ENCODE results near the gene STAT5B. TPM values are rescaled to one million over a fixed set of nuclear protein-coding genes. Genes with fewer than 3 reads are reported as not detected.

The STAT5B gene
- polyA plus RNA-seq, 3 donors = 28.5 to 103 (median 47.9) TPM

DNA sequence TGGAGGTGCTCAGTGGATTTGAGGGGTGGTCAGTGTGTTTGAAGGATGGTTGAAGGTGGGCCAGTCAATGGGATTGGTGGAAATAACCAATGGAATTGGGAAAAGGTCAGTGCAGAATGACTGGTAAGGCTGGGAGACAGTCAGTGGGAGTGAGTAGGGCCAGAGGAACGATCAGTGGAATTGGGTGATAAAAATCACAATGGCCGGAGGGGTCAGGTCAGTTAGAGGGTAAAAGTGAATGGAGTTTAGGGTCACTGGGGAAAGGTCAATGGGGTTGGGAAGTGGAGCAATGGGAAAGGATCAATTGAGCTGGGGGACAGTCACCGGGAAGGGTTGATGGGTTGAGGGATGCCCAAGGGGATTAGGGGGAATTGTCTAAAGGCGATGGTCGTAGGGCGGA, 110.4 kb downstream of the STAT5B start:
- Mint-ChIP-seq H3K27me3 (ENCODE audit: low read depth in 3 of 3) (peaks cover 1 to 5% (median 2%) of the 10 kb centered on the region in 3 donors), H3K4me1 (peaks cover 37% of the 10 kb centered on the region), H3K36me3 (no peaks in the 10 kb centered on the region), H3K4me3 (no peak overlapping the region), H3K9me3 (peaks cover 0 to 2% (median 0%) of the 10 kb centered on the region in 7 donors), H3K27ac (no peak overlapping the region)
- Histone ChIP-seq H3K4me2 (replicated peaks; ENCODE audit: extremely low read depth, low read length, poor library complexity, severe bottlenecking) (no peak overlapping the region), H3K9me3 (replicated peaks in 1 of 2; ENCODE audit: control insufficient read depth in 1 of 2, insufficient read depth in 1 of 2, low read length in 2 of 2) (no peaks in the 10 kb centered on the region), H3K27ac (ENCODE audit: low read depth in 1 of 2, low read length in 2 of 2) (no peak overlapping the region), H3K4me1 (ENCODE audit: control insufficient read depth in 1 of 2, insufficient read depth in 2 of 2, low read length in 2 of 2) (peaks cover 34 to 43% of the 10 kb centered on the region in 2 donors), H2AFZ (ENCODE audit: insufficient read depth, low read depth, low read length, poor library complexity, severe bottlenecking) (no peak overlapping the region), H3K9ac (ENCODE audit: insufficient read depth, low read length, poor library complexity, severe bottlenecking) (no peak overlapping the region), H3K4me3 (replicated peaks in 1 of 3; ENCODE audit: low read depth in 2 of 3, low read length in 3 of 3) (no peak overlapping the region), H3K79me2 (ENCODE audit: insufficient read depth, low read length) (no peaks in the 10 kb centered on the region), H3K27me3 (ENCODE audit: control insufficient read depth in 2 of 2, insufficient read depth in 2 of 2, low read length in 2 of 2) (no peaks in the 10 kb centered on the region), H4K20me1 (ENCODE audit: insufficient read depth, low read length) (no peaks in the 10 kb centered on the region), H3K36me3 (replicated peaks in 1 of 2; ENCODE audit: control insufficient read depth in 1 of 2, insufficient read depth in 2 of 2, low read length in 2 of 2) (no peaks in the 10 kb centered on the region)
- DNase-seq = no peak
- intact Hi-C loops (cut with micrococcal nuclease) = no loop called here
- TF ChIP-seq CTCF (IDR thresholded peaks at IDR 0.05) = no peak
- WGBS (ENCODE audit: insufficient coverage) = 96% methylated on average over 4 of the region's 6 CpGs

GRCh38 chr17:42163696-42164407, 112.3 kb downstream of the STAT5B start:
- Histone ChIP-seq H3K79me2 (ENCODE audit: insufficient read depth, low read length) (no peaks in the 10 kb centered on the region), H3K4me2 (replicated peaks; ENCODE audit: extremely low read depth, low read length, poor library complexity, severe bottlenecking) (no peak overlapping the region), H2AFZ (ENCODE audit: insufficient read depth, low read depth, low read length, poor library complexity, severe bottlenecking) (no peak overlapping the region), H3K4me1 (ENCODE audit: control insufficient read depth in 1 of 2, insufficient read depth in 2 of 2, low read length in 2 of 2) (peaks cover 34 to 46% of the 10 kb centered on the region in 2 donors), H3K36me3 (replicated peaks in 1 of 2; ENCODE audit: control insufficient read depth in 1 of 2, insufficient read depth in 2 of 2, low read length in 2 of 2) (no peaks in the 10 kb centered on the region), H3K4me3 (replicated peaks in 1 of 3; ENCODE audit: low read depth in 2 of 3, low read length in 3 of 3) (no peak overlapping the region), H3K27ac (ENCODE audit: low read depth in 1 of 2, low read length in 2 of 2) (no peak overlapping the region), H3K9me3 (replicated peaks in 1 of 2; ENCODE audit: control insufficient read depth in 1 of 2, insufficient read depth in 1 of 2, low read length in 2 of 2) (no peaks in the 10 kb centered on the region), H3K9ac (ENCODE audit: insufficient read depth, low read length, poor library complexity, severe bottlenecking) (no peak overlapping the region), H4K20me1 (ENCODE audit: insufficient read depth, low read length) (no peaks in the 10 kb centered on the region), H3K27me3 (ENCODE audit: control insufficient read depth in 2 of 2, insufficient read depth in 2 of 2, low read length in 2 of 2) (no peaks in the 10 kb centered on the region)
- Mint-ChIP-seq H3K27ac (no peak overlapping the region), H3K9me3 (peaks cover 0 to 2% (median 0%) of the 10 kb centered on the region in 7 donors), H3K4me3 (no peak overlapping the region), H3K4me1 (peaks cover 37% of the 10 kb centered on the region), H3K36me3 (no peaks in the 10 kb centered on the region), H3K27me3 (ENCODE audit: low read depth in 3 of 3) (peaks cover 1 to 5% (median 2%) of the 10 kb centered on the region in 3 donors)
- intact Hi-C loops (cut with micrococcal nuclease) = no loop called here
- DNase-seq = no peak
- 82% methylated on average over 7 of the region's 22 CpGs for WGBS (ENCODE audit: insufficient coverage)
- TF ChIP-seq CTCF (IDR thresholded peaks at IDR 0.05) = no peak
